ENCODE data around the gene ITIH5. TPM values are rescaled to one million over a fixed set of nuclear protein-coding genes. Genes with fewer than 3 reads are reported as not detected.

The ITIH5 gene
- total RNA-seq, 1 experiment from 2014 or later = not detected

DNA sequence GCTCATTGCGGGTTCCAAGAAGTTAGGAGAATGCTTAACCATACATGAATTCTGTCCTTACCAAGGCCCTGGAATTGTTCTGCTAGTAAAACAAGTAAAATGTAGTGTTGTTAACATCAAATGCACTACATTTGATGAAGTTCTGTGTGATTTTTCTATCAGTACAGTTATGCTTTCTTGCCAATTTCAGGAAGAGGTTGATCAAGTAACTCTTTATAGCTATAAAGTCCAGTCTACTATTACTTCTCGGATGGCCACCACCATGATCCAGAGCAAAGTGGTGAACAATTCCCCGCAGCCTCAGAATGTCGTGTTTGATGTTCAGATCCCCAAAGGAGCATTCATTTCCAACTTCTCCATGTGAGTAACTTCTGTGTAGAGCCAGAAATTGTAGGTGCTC lies 42.1 kb upstream of the ITIH5 start:
- peaks cover 34% of the 10 kb centered on the region for H3K27me3 Mint-ChIP-seq (ENCODE audit: insufficient read depth, unreplicated experiment)
- no peaks in the 10 kb centered on the region for H3K4me1 Mint-ChIP-seq (ENCODE audit: insufficient read depth, unreplicated experiment)
- intact Hi-C loops (cut with micrococcal nuclease) = no loop called here
- no peak overlapping the region for H3K4me3 Mint-ChIP-seq (ENCODE audit: unreplicated experiment)
- TF ChIP-seq, protein P1, sequence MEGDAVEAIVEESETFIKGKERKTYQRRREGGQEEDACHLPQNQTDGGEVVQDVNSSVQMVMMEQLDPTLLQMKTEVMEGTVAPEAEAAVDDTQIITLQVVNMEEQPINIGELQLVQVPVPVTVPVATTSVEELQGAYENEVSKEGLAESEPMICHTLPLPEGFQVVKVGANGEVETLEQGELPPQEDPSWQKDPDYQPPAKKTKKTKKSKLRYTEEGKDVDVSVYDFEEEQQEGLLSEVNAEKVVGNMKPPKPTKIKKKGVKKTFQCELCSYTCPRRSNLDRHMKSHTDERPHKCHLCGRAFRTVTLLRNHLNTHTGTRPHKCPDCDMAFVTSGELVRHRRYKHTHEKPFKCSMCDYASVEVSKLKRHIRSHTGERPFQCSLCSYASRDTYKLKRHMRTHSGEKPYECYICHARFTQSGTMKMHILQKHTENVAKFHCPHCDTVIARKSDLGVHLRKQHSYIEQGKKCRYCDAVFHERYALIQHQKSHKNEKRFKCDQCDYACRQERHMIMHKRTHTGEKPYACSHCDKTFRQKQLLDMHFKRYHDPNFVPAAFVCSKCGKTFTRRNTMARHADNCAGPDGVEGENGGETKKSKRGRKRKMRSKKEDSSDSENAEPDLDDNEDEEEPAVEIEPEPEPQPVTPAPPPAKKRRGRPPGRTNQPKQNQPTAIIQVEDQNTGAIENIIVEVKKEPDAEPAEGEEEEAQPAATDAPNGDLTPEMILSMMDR (IDR thresholded peaks at IDR 0.05; ENCODE audit: unreplicated experiment) = no peak
- no peaks in the 10 kb centered on the region for H3K36me3 Mint-ChIP-seq (ENCODE audit: insufficient read depth, unreplicated experiment)
- H3K27ac Mint-ChIP-seq (ENCODE audit: low read depth, unreplicated experiment) = no peak overlapping the region
- no TSS peak for BruUV-seq (replicated peaks)
- CTCF ChIA-PET = interaction anchor here (1.6 to 4.7 kb wide), 2 partner anchors 22 to 183 kb away, joined by 9 to 26 read pairs; no protein-coding TSS in a partner anchor
- POLR2A ChIA-PET = interaction anchor here (0.6 to 2.2 kb wide), 3 partner anchors 10 to 1438 kb away, joined by 3 to 9 read pairs (median 3); no protein-coding TSS in a partner anchor
- H3K9me3 Mint-ChIP-seq (ENCODE audit: unreplicated experiment) = no peaks in the 10 kb centered on the region
- DNase-seq (ENCODE audit: unreplicated experiment) = no peak

DNA sequence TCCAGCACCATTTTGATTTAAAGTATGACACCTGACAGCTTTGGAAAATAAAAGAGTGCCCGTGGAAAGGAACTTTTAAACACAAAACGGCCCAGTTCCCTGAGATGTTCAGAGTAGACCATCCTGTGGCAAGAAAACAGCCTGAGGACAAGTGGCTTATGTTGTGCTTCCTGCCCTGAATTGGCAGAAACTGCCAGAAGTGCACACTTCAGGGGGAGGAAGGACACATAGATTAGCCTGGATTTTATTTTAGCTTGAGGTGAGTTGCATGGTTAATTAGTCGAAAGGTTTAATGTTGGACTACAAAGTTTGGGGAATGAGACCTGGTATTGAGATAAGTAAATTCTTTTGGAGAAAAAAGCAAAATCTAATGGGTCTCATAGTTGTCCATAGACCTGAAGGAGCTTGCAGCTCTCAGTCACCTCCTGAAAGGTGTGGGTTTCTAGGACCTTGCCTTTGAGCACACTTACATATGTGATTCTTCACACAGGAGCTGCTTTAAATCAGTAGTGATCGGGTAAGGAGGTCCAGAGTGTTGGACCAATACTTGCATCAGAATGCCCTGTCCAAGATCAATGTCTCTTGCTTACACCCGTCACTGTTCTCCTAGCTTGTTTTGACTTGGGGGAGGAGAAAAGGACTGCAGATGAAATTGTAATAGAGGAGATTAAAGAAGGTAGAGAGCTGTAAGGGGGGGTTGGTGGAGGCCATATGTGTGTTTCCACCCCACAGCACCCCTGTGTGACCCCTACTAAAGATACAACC lies 41.3 kb upstream of the ITIH5 start:
- TF ChIP-seq, protein P1 (IDR thresholded peaks at IDR 0.05; ENCODE audit: unreplicated experiment) = no peak
- Mint-ChIP-seq H3K36me3 (ENCODE audit: insufficient read depth, unreplicated experiment) (no peaks in the 10 kb centered on the region), H3K27ac (ENCODE audit: low read depth, unreplicated experiment) (no peak overlapping the region), H3K9me3 (ENCODE audit: unreplicated experiment) (no peaks in the 10 kb centered on the region), H3K27me3 (ENCODE audit: insufficient read depth, unreplicated experiment) (peaks cover 42% of the 10 kb centered on the region), H3K4me1 (ENCODE audit: insufficient read depth, unreplicated experiment) (no peaks in the 10 kb centered on the region), H3K4me3 (ENCODE audit: unreplicated experiment) (no peak overlapping the region)
- CTCF ChIA-PET = interaction anchor here (0.5 to 4.7 kb wide), 3 partner anchors 21 to 717 kb away, joined by 3 to 26 read pairs (median 9); no protein-coding TSS in a partner anchor
- no TSS peak for BruUV-seq (replicated peaks)
- DNase-seq (ENCODE audit: unreplicated experiment) = no peak
- POLR2A ChIA-PET = interaction anchor here (1.4 to 2.2 kb wide), 2 partner anchors 8 to 9 kb away, joined by 3 to 9 read pairs; no protein-coding TSS in a partner anchor
- intact Hi-C loops (cut with micrococcal nuclease) = no loop called here

DNA sequence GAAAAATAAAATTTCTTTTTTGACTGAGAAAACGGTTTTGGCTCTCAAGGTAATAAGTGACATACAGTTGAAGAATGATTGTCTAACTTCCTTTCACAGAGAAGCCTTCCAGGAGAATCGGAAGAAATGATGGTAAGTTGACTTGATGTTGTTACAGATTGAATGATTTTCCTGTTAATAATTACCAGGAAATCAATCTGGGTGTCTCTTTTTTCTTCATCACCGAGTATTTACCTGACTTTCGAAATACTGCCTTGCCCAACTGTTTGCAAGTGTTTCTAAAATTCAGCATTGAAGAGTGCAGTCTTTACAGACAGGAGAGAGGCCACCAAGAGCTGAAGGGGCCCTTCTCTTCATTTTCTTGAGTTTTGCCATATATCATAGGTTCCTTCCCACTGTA lies 40.3 kb upstream of the ITIH5 start:
- no TSS peak for BruUV-seq (replicated peaks)
- no peaks in the 10 kb centered on the region for H3K36me3 Mint-ChIP-seq (ENCODE audit: insufficient read depth, unreplicated experiment)
- H3K4me3 Mint-ChIP-seq (ENCODE audit: unreplicated experiment) = no peak overlapping the region
- intact Hi-C loops (cut with micrococcal nuclease) = no loop called here
- no peaks in the 10 kb centered on the region for H3K9me3 Mint-ChIP-seq (ENCODE audit: unreplicated experiment)
- TF ChIP-seq, protein P1 (IDR thresholded peaks at IDR 0.05; ENCODE audit: unreplicated experiment) = no peak
- no peak for DNase-seq (ENCODE audit: unreplicated experiment)
- peaks cover 51% of the 10 kb centered on the region for H3K27me3 Mint-ChIP-seq (ENCODE audit: insufficient read depth, unreplicated experiment)
- H3K4me1 Mint-ChIP-seq (ENCODE audit: insufficient read depth, unreplicated experiment) = no peaks in the 10 kb centered on the region
- ChIA-PET POLR2A (interaction anchor here (1.4 to 2.2 kb wide), 2 partner anchors 8 to 9 kb away, joined by 3 to 9 read pairs; no protein-coding TSS in a partner anchor), CTCF (interaction anchor here (0.5 to 4.7 kb wide), 2 partner anchors 20 to 716 kb away, joined by 3 to 26 read pairs; no protein-coding TSS in a partner anchor)
- H3K27ac Mint-ChIP-seq (ENCODE audit: low read depth, unreplicated experiment) = no peak overlapping the region

DNA sequence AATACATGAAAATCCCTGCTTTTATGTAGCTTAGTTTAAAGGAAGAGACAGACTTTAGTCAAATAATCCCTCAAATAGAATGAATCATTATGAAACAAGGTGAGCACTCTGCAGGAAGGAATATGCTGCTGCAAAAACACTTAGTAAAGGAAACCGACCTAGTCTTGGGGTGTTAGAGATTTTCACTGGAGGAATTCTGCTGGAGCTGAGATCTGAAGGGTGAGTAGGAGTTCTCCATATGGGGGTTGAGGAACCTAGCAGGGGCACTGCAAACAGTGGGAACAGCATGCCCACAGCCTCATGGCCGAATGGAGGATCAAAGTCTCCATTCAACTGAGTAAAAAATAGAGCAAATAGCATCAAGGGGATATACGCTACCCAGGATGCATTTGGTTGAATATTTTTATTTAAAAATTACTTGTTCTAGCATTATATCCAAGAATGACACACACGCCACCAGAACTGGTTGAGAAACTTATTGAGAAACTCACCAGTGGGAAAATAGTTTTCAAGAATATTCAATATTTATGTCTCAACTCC lies 39.8 kb upstream of the ITIH5 start:
- BruUV-seq (replicated peaks) = no TSS peak
- CTCF ChIA-PET = interaction anchor here (0.6 to 4.7 kb wide), 4 partner anchors 11 to 1441 kb away, joined by 3 to 26 read pairs (median 4); no protein-coding TSS in a partner anchor
- no peaks in the 10 kb centered on the region for H3K4me1 Mint-ChIP-seq (ENCODE audit: insufficient read depth, unreplicated experiment)
- peaks cover 53% of the 10 kb centered on the region for H3K27me3 Mint-ChIP-seq (ENCODE audit: insufficient read depth, unreplicated experiment)
- H3K9me3 Mint-ChIP-seq (ENCODE audit: unreplicated experiment) = no peaks in the 10 kb centered on the region
- H3K36me3 Mint-ChIP-seq (ENCODE audit: insufficient read depth, unreplicated experiment) = no peaks in the 10 kb centered on the region
- no peak for DNase-seq (ENCODE audit: unreplicated experiment)
- intact Hi-C loops (cut with micrococcal nuclease) = no loop called here
- TF ChIP-seq, protein P1 (IDR thresholded peaks at IDR 0.05; ENCODE audit: unreplicated experiment) = no peak
- no peak overlapping the region for H3K4me3 Mint-ChIP-seq (ENCODE audit: unreplicated experiment)
- POLR2A ChIA-PET = interaction anchor here (1.4 kb wide), 1 partner anchor 9 kb away, joined by 3 read pairs; no protein-coding TSS in a partner anchor
- H3K27ac Mint-ChIP-seq (ENCODE audit: low read depth, unreplicated experiment) = no peak overlapping the region
